Activated naive CD4-positive, alpha-beta T cell (primary cell): ENCODE data around the gene PTPN6.

Experiments
- DNase-seq, 4 experiments: peaks; one replicate each; lab custom pipeline; 2025; lab: John Stamatoyannopoulos, UW

PTPN6 gene

DNA sequence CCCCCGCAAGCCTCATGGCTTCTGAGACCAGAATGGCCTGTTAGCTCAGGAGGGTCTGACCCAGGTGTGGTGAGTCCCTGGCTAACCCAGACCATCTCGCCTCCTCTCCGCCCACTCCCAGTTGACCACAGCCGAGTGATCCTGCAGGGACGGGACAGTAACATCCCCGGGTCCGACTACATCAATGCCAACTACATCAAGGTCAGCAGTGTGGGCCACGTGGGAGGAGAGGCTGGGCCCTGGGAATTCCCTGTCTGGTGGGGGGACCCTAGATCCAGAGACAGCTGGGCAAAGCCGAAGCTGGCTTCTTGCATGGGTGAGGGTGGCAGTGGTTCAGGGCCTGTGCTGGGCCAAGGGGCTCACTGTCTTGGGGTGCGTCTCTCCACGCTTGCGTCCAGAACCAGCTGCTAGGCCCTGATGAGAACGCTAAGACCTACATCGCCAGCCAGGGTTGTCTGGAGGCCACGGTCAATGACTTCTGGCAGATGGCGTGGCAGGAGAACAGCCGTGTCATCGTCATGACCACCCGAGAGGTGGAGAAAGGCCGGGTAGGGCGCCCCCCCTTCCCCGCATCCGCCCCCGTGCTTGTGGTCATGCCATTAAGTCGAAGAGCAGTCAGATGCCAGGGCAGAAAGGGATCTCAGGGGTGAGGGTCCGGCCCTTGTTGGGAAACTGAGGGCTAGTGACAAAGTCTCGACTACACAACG lies 5.0 kb downstream of the PTPN6 start:
- no peak for DNase-seq

GRCh38 chr12:6957151-6957701 lies 6.1 kb downstream of the PTPN6 start:
- no peak for DNase-seq

DNA sequence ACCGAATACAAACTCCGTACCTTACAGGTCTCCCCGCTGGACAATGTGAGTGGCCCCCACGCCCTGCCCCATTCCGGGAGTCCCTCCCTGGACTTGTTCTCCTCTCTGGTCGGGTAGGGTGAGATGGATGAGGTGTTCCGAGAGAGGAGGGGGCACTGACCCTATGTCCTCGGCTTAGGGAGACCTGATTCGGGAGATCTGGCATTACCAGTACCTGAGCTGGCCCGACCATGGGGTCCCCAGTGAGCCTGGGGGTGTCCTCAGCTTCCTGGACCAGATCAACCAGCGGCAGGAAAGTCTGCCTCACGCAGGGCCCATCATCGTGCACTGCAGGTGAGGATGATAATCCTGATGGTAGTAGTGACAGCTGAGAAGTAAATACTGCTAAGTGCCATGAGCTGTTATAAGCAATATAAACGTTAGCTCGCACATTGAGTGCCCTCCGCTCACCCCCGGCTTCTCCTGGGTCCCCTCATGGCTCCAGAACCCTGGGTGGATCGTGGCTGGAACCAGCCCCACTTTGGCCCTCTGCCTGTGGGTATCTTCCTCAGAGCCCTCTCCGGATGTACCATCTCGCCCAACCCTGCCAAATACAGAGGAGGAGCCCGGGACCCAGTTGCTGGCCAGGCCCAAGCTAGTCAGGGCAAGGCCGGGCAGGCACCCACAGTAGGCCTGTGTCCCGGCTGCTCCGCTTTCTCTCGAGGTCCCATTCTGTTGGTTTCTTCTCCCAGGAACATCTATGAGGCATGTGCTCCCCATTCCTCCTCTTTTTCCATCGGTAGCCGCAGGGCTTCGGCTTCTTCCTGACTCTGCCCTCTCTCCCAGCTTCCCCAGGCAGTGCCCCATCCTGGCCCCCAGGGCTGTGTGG lies 6.8 kb downstream of the PTPN6 start:
- no peak for DNase-seq

- DNase-seq = no peak
Measured at GRCh38 chr12:6958609-6959057, 7.5 kb downstream of the PTPN6 start.

DNA sequence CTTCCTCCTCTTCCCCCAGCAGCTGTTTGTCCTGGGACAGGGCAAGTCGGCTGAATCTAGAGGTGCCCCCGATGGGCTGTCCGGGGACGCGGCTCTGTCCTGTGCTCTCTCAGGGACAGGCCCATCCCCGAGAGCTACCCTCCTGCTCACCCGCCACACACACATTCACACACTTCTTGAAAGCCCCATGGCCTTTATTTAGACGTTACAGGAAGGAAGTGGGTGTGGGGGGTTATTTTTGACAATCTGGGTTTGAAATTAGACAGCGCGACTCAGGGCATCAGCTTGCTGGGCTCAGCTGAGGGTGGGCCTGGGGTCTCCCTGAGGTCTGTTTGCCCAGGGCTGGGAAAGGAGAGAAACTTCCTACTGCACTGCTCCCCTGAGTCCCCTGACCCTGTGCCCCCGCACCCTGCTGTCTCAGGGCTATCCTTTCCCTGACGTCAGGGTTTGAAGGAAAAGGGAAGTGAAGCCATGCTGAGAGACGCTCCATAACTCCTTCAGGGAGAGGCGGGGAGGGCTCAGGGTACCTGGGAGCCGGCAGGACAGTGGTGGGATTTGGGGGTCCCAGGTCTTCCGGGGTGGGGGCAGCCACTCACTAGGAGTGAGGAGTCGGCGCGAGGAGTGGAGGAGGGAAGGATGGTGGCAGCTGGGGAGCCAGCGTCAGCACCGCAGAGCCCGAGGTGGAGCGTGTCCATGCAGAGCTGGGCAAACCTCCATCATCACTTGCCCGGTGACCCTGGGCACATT lies 8.1 kb downstream of the PTPN6 start:
- peak in 2 of 4 experiments; percentile 48 to 49 for DNase-seq

DNA sequence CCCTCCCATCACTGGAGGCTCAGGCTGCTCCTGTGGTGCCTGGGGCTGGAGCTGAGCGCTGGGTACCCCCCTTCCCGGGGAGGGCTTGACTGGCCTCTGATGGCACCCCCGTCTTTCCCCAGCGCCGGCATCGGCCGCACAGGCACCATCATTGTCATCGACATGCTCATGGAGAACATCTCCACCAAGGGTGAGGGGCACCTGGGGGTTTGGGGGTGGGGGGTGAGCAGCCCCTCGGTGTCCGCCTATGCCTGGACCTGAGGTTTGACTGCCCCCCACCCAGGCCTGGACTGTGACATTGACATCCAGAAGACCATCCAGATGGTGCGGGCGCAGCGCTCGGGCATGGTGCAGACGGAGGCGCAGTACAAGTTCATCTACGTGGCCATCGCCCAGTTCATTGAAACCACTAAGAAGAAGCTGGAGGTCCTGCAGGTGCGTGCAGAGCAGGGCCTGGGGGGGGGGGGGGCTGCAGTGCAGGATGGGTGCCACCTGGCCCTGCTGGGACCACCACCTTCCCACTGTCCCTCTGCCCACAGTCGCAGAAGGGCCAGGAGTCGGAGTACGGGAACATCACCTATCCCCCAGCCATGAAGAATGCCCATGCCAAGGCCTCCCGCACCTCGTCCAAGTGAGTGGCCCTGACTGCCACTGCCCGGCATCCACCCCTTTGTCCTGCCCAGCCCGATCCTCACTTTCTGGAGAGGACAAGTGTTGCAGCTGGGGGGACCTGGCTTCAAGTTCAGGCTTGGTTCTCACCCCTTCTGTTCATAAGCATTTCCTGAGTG lies 8.8 kb downstream of the PTPN6 start:
- DNase-seq = no peak

DNA sequence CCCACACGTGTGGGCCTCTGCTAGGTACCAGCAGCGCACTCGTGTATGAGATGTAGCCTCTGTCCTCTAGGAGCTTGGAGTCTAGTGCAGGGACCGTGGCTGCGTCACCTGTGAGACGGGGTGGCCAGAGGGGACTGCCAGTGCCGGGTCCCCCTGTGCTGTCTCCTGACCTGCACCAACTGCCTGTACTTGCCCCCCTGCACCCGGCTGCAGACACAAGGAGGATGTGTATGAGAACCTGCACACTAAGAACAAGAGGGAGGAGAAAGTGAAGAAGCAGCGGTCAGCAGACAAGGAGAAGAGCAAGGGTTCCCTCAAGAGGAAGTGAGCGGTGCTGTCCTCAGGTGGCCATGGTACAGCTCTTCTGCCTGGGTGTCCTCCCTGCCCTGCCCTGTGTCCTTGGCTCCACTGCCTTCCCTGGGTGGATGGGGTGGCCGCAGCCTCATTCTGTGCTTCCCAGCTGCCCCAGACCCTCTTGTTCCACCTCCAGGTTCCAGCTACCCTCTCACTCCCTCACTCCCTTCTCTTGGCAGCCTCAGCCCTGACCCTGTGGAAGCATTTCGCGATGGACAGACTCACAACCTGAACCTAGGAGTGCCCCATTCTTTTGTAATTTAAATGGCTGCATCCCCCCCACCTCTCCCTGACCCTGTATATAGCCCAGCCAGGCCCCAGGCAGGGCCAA lies 9.6 kb downstream of the PTPN6 start:
- DNase-seq = no peak

GRCh38 chr12:6961278-6961694 lies 10.1 kb downstream of the PTPN6 start:
- peak; percentile 58 to 82 (median 68) for DNase-seq

DNA sequence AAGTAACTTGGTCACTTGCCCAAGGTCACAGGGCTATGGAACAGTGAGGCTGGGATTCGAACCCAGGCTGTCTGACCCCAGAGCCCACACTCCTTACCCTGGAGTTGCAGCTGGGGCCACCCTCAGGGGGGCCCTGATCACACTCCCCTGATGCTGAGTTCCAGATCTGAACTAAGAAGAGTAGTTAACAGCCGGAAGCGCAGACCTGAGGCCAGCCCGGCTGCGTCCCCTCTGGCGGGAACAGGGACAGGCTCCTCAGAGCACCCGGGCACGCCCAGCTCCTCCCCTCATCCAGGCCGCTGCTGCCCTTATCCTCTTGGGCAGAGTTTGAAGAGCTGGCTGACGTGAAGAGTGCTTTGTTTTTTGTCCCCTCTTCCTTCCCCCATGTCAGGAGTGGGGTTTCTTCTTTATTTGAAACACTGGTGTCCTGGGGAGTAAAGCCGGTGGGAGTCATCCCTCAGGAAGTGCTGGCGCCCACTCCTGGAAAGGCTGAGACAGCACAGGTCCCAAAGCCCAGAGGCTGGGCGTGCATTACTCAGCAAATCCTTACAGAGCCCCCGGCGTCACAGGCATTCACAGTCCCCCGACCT lies 10.6 kb downstream of the PTPN6 start:
- DNase-seq = no peak

DNA sequence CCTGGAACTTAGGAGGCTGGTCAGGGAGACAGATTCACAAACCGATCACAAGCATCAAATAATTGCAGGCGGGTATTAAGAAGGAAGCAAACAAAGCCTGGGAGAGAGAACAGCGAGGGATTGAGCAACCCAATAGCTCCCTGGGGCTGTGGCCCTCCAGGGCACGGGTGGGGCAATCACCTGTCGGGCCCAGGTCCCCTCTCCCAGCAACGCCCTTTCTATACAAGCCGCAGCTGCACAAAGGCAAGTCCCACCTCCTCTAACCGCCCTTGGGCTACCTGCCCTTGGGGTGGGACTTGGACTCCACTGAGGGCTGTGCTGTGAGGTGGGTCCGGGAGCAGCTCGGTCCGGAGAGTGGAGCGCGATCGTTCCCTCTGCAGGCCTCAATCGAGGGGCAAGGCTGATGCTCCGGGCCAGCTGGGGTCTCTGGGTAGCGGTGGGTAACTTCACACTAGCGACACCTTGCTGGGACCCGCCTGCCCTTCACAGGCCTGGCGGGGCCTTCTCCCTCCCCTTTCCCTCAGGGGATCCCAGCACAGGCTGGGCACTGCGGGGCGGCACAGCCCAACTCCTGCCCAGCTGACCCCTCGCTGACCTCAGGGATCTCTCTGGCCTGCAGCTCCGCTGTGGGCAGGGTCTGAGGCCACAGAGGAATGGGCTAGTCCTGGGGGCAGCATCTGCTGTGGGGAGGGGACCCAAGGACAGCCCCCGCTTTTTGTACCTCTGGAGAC lies 11.3 kb downstream of the PTPN6 start:
- DNase-seq = no peak

GRCh38 chr12:6963016-6963731 lies 12.0 kb downstream of the PTPN6 start:
- no peak for DNase-seq

DNA sequence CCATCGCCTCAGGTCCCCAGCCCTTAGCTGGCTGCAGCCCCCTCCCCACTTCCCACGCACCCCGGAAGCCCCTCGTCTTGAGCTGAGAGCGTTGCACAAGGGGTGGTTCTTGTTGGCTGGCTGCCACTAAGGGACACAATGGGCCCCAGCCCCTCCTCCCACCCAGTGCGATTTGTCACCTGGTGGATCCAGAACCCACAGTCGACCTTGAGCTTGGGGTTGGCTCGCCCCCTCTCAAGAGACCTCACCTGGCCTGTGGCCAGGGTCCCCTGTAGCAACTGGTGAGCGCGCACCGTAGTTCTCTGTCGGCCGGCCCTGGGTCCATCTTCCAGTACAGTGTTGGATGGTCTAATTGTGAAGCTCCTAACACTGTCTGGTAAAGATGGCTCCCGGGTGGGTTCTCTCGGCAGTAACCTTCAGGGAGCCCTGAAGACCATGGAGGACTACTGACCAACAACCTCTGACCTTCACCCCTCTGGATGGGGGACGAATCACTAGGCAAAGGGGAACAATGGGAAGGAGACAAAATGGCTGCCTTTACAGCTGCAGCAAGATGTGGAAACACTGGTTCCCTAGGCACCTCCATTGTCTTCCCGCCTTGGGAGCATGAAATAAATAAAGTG lies 12.7 kb downstream of the PTPN6 start:
- no peak for DNase-seq

GRCh38 chr12:6964605-6965025 lies 13.5 kb downstream of the PTPN6 start:
- no peak for DNase-seq

GRCh38 chr12:6965026-6965661 lies 14.0 kb downstream of the PTPN6 start:
- DNase-seq = peak; percentile 57 to 84 (median 80)

- DNase-seq = no peak
Measured at GRCh38 chr12:6965714-6966113, 14.6 kb downstream of the PTPN6 start.

- no peak for DNase-seq
Measured at GRCh38 chr12:6966351-6966750, 15.2 kb downstream of the PTPN6 start.

DNA sequence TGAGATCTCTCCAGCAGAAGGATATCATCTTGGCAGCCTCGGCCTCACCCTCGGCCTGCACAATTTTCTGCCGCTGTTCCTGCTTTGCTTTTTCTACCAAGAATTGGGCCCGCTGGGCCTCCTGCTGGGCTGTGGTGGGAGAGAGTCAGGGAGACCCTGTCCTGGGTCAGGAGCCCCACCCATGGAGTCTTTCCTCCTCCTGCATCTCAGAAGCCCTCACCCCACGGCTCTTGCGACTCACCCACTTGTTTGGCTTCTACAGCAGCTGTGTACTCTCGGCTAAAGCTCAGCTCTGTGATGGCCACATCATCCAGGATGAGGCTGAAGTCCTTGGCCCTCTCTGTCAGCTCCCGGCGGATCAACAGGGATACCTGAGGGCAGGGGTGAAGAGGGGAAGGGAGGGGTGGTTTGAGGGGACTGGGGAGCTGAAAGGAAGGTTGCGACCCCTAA lies 16.5 kb downstream of the PTPN6 start:
- DNase-seq = no peak

- no peak for DNase-seq
Measured at GRCh38 chr12:6968426-6968825, 17.3 kb downstream of the PTPN6 start.
